Measurements from ENCODE around the gene MRTO4.

- TF ChIP-seq, protein P1, sequence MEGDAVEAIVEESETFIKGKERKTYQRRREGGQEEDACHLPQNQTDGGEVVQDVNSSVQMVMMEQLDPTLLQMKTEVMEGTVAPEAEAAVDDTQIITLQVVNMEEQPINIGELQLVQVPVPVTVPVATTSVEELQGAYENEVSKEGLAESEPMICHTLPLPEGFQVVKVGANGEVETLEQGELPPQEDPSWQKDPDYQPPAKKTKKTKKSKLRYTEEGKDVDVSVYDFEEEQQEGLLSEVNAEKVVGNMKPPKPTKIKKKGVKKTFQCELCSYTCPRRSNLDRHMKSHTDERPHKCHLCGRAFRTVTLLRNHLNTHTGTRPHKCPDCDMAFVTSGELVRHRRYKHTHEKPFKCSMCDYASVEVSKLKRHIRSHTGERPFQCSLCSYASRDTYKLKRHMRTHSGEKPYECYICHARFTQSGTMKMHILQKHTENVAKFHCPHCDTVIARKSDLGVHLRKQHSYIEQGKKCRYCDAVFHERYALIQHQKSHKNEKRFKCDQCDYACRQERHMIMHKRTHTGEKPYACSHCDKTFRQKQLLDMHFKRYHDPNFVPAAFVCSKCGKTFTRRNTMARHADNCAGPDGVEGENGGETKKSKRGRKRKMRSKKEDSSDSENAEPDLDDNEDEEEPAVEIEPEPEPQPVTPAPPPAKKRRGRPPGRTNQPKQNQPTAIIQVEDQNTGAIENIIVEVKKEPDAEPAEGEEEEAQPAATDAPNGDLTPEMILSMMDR (IDR thresholded peaks at IDR 0.05): no peak
- TF ChIP-seq POLR2A (IDR thresholded peaks at IDR 0.05): no peak
These were observed 55.3 kb downstream of the MRTO4 start for GRCh38 chr1:19306941-19307340.
